ENCODE data around the gene DDX31.

DDX31 gene

DNA sequence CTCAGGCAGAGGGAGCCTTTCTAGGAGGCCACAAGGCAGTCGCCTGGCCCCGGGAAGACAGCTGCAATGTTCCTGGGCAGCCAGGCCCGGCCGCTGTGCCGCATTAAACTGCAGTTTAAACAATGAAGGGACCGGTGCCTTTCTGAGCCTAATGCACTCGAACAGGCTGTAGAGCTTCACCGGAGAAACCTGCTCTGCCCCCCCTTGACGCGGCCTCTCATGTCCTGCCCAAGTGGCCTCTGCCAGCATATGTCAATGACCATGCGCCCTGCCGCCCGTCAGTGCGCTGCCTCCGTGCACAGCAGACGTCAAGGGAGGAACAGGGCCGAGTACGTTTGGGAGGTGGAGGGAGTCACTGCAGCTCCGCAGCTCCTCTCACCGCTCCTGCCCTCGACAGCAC, 125.8 kb downstream of the DDX31 start:
- DNase-seq, result no peak

- DNase-seq, result no peak
Observed at GRCh38 chr9:132543251-132543650, 126.5 kb downstream of the DDX31 start.
